ENCODE measurements around the gene PDE4A. TPM values are rescaled to one million over a fixed set of nuclear protein-coding genes. Genes with fewer than 3 reads are reported as not detected.
A peak's percentile ranks its signal among the peaks of the same experiment; 100 is the strongest.

PDE4A gene
- total and polyA plus RNA-seq, 4 donors, result 10.3 to 23.6 (median 12.8) TPM

- no peaks in the 10 kb centered on the region for H3K36me3 ChIP-seq (ENCODE audit: control insufficient read depth in 4 of 4, insufficient read depth in 4 of 4, low read length in 4 of 4)
- H3K27me3 ChIP-seq (ENCODE audit: control insufficient read depth in 3 of 3, insufficient read depth in 3 of 3, low read length in 2 of 3), result peaks cover 0 to 63% (median 48%) of the 10 kb centered on the region in 3 donors
- DNase-seq, result peak; percentile 70 to 85 (median 80)
- H3K4me3 ChIP-seq, result no peak overlapping the region
- TF ChIP-seq, protein P1, sequence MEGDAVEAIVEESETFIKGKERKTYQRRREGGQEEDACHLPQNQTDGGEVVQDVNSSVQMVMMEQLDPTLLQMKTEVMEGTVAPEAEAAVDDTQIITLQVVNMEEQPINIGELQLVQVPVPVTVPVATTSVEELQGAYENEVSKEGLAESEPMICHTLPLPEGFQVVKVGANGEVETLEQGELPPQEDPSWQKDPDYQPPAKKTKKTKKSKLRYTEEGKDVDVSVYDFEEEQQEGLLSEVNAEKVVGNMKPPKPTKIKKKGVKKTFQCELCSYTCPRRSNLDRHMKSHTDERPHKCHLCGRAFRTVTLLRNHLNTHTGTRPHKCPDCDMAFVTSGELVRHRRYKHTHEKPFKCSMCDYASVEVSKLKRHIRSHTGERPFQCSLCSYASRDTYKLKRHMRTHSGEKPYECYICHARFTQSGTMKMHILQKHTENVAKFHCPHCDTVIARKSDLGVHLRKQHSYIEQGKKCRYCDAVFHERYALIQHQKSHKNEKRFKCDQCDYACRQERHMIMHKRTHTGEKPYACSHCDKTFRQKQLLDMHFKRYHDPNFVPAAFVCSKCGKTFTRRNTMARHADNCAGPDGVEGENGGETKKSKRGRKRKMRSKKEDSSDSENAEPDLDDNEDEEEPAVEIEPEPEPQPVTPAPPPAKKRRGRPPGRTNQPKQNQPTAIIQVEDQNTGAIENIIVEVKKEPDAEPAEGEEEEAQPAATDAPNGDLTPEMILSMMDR (IDR thresholded peaks at IDR 0.05; ENCODE audit: control extremely low read depth, extremely low read depth), result peak; percentile 83
- 1 to 3% methylated on average over 37 to 38 of the region's 38 CpGs for WGBS, 2 donors
- H3K27ac ChIP-seq (ENCODE audit: low read depth in 1 of 2, low read length in 1 of 2), result peak overlapping the region in 1 of 2 donors; percentile 55
- ATAC-seq (ENCODE audit: insufficient read depth, low FRiP score), result peak; percentile 89
- H3K9me3 ChIP-seq (ENCODE audit: control insufficient read depth in 4 of 4, insufficient read depth in 3 of 4, low read length in 3 of 4), result peaks cover 0 to 3% (median 0%) of the 10 kb centered on the region in 4 donors
- no peak overlapping the region for H3K9ac ChIP-seq (ENCODE audit: insufficient read depth in 1 of 2, low read length in 2 of 2)
- peaks cover 0 to 12% (median 0%) of the 10 kb centered on the region in 5 donors for H3K4me1 ChIP-seq (ENCODE audit: control insufficient read depth in 5 of 5, insufficient read depth in 5 of 5, low read length in 5 of 5)
Observed at GRCh38 chr19:10424011-10424637, 3.8 kb downstream of the PDE4A start.

GRCh38 chr19:10427169-10427568 lies 6.8 kb downstream of the PDE4A start:
- peaks cover 0 to 2% (median 0%) of the 10 kb centered on the region in 4 donors for H3K9me3 ChIP-seq (ENCODE audit: control insufficient read depth in 4 of 4, insufficient read depth in 3 of 4, low read length in 3 of 4)
- 89 to 93% methylated on average over 6 of the region's 6 CpGs for WGBS, 2 donors
- DNase-seq (no peak), ATAC-seq (ENCODE audit: insufficient read depth, low FRiP score) (no peak)
- no peak overlapping the region for H3K4me3 ChIP-seq
- peaks cover 0 to 62% (median 31%) of the 10 kb centered on the region in 3 donors for H3K27me3 ChIP-seq (ENCODE audit: control insufficient read depth in 3 of 3, insufficient read depth in 3 of 3, low read length in 2 of 3)
- no peaks in the 10 kb centered on the region for H3K36me3 ChIP-seq (ENCODE audit: control insufficient read depth in 4 of 4, insufficient read depth in 4 of 4, low read length in 4 of 4)
- H3K27ac ChIP-seq (ENCODE audit: low read depth in 1 of 2, low read length in 1 of 2), result no peak overlapping the region
- H3K4me1 ChIP-seq (ENCODE audit: control insufficient read depth in 5 of 5, insufficient read depth in 5 of 5, low read length in 5 of 5), result peaks cover 0 to 13% (median 3%) of the 10 kb centered on the region in 5 donors
- no peak overlapping the region for H3K9ac ChIP-seq (ENCODE audit: insufficient read depth in 1 of 2, low read length in 2 of 2)
- TF ChIP-seq, protein P1 (IDR thresholded peaks at IDR 0.05; ENCODE audit: control extremely low read depth, extremely low read depth), result no peak

DNA sequence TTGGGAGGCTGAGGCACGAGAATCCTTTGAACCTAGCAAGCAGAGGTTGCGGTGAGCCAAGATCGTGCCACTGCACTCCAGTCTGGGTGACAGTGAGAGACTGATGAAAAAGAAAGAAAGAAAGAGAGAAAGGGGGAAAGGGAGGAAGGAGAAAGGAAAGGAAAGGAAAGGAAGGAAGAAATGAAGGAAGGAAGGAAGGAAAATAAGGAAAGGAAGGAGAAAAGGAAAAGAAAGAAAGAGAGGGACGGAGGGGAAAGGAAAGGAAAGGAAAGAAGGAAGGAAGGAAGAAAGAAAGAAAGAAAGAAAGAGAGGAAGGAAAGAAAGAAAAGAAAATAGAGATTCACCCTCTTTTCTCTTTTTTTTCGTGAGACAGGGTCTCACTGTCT lies 8.7 kb downstream of the PDE4A start:
- TF ChIP-seq, protein P1 (IDR thresholded peaks at IDR 0.05; ENCODE audit: control extremely low read depth, extremely low read depth), result no peak
- no peaks in the 10 kb centered on the region for H3K36me3 ChIP-seq (ENCODE audit: control insufficient read depth in 4 of 4, insufficient read depth in 4 of 4, low read length in 4 of 4)
- no peak for ATAC-seq (ENCODE audit: insufficient read depth, low FRiP score)
- peaks cover 0 to 18% (median 3%) of the 10 kb centered on the region in 5 donors for H3K4me1 ChIP-seq (ENCODE audit: control insufficient read depth in 5 of 5, insufficient read depth in 5 of 5, low read length in 5 of 5)
- H3K9ac ChIP-seq (ENCODE audit: insufficient read depth in 1 of 2, low read length in 2 of 2), result no peak overlapping the region
- no peak for DNase-seq
- peaks cover 0 to 2% (median 0%) of the 10 kb centered on the region in 4 donors for H3K9me3 ChIP-seq (ENCODE audit: control insufficient read depth in 4 of 4, insufficient read depth in 3 of 4, low read length in 3 of 4)
- peaks cover 0 to 46% (median 16%) of the 10 kb centered on the region in 3 donors for H3K27me3 ChIP-seq (ENCODE audit: control insufficient read depth in 3 of 3, insufficient read depth in 3 of 3, low read length in 2 of 3)
- no peak overlapping the region for H3K27ac ChIP-seq (ENCODE audit: low read depth in 1 of 2, low read length in 1 of 2)
- no peak overlapping the region for H3K4me3 ChIP-seq
- 65 to 71% methylated on average over 5 of the region's 5 CpGs for WGBS, 2 donors

Data from lung (tissue), 12 donors.